ENCODE results near the gene IRF9. TPM values are rescaled to one million over a fixed set of nuclear protein-coding genes. Genes with fewer than 3 reads are reported as not detected.

Gene IRF9
- total and polyA plus RNA-seq, 2 of the 13 experiments (the other 11 are each of a cell fraction or from before 2014, with no cell fraction given): 14.9 to 49.7 TPM

GRCh38 chr14:24147761-24148428 lies 13.2 kb upstream of the IRF9 start (continued):
- no peak for TF ChIP-seq PPARG (CRISPR knock-in tag; conservative IDR thresholded peaks at IDR 0.05)
- no peak for TF ChIP-seq ZBED4 (CRISPR knock-in tag; IDR thresholded peaks at IDR 0.05; ENCODE audit: borderline replicate concordance)
- TF ChIP-seq IRF1 (CRISPR knock-in tag; IDR thresholded peaks at IDR 0.05; ENCODE audit: low read depth): no peak
- TF ChIP-seq SMAD9 (CRISPR knock-in tag; IDR thresholded peaks at IDR 0.05): peak; percentile 91
- TF ChIP-seq ATM (IDR thresholded peaks at IDR 0.05; ENCODE audit: borderline replicate concordance): no peak
- no peak for TF ChIP-seq ARID5B (CRISPR knock-in tag; IDR thresholded peaks at IDR 0.05)
- 0 out of 2 replicates have a peak, but pooled peaks have one; percentile 67 for TF ChIP-seq CERS6 (CRISPR knock-in tag; IDR thresholded peaks at IDR 0.05)
- TF ChIP-seq HDAC6 (IDR thresholded peaks at IDR 0.05; ENCODE audit: low read depth, low read length): no peak
- TF ChIP-seq KMT2A (CRISPR knock-in tag; IDR thresholded peaks at IDR 0.05): peak; percentile 52; the same call in 1 of the 2 replicates
- no peak for TF ChIP-seq ZNF749 (CRISPR knock-in tag; IDR thresholded peaks at IDR 0.05; ENCODE audit: borderline replicate concordance)
- no peak for TF ChIP-seq ELK4 (CRISPR knock-in tag; IDR thresholded peaks at IDR 0.05; ENCODE audit: borderline replicate concordance)
- no peak for TF ChIP-seq PHF20 (CRISPR knock-in tag; IDR thresholded peaks at IDR 0.05)
- TF ChIP-seq ZNF891 (CRISPR knock-in tag; IDR thresholded peaks at IDR 0.05): no peak
- TF ChIP-seq SAFB2 (CRISPR knock-in tag; IDR thresholded peaks at IDR 0.05; ENCODE audit: borderline replicate concordance, low read depth): peak; percentile 56; the same call in 1 of the 2 replicates
- TF ChIP-seq ZIK1 (CRISPR knock-in tag; IDR thresholded peaks at IDR 0.05; ENCODE audit: borderline replicate concordance, low read depth): no peak
- TF ChIP-seq ZNF382 (CRISPR knock-in tag; IDR thresholded peaks at IDR 0.05; ENCODE audit: borderline replicate concordance): no peak
- no peak for TF ChIP-seq ZNF790 (CRISPR knock-in tag; IDR thresholded peaks at IDR 0.05; ENCODE audit: borderline replicate concordance)
- no peak for TF ChIP-seq IKZF1 (IDR thresholded peaks at IDR 0.05)
- TF ChIP-seq FLYWCH1 (CRISPR knock-in tag; IDR thresholded peaks at IDR 0.05): no peak

All from HepG2 (cell line).